Stimulated activated CD4-positive, alpha-beta T cell treated with anti-CD3 and anti-CD28 coated beads, TNF-alpha, amount 100 ng/mL, for 1 hour (primary cell): ENCODE measurements around the gene RORB.
"Not testable (repeated sequence)": the region's sequence is repeated elsewhere in the genome, so short reads cannot be mapped to it uniquely, and the experiment has no call there.

Experiments used
- DNase-seq, 3 donors: peaks; one replicate each; pipeline ENCODE4 v3.0.0-alpha.2; 2020; ENCODE audit warnings: low read depth in 3 of 3, low spot score in 1 of 3

Gene RORB

GRCh38 chr9:74512416-74512815 is 15.3 kb downstream of the RORB start:
- DNase-seq = no peak

DNA sequence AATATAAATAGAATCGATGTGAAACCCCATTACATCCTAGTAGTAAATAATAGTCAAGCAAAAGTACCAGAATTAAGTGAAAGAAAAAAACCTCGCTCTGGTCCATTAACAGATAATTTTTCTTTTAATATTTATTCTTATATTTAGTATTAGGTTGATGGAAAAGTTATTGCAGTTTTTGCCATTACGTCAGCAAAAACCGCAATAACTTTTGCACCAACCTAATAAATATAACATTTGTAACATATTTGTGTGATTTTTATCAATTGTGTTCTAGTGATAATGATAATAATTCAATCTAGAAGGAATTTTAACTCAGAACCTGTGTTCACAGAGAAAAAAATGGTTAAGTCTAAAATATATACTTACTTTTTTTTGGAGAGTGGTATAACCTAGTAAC is 16.1 kb downstream of the RORB start:
- no peak for DNase-seq

DNA sequence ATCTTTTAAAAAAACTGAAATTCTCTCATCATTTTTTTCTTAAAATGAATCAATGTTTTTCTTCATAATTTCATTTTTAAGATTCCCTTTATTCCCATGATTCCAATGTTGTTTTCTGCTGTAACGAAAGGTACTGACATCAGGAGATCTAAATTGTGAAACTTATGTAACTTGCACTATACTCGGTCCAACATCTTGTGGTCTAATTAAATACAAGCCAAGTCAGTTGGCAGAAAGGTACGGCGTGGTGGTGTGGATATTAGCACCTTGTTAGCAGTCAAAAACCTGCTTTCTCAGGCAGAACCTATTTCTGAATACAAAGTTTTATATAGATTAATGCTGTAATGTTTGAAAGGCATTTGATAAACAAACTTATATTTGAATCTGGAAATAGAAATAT is 20.1 kb downstream of the RORB start:
- DNase-seq = no peak

- DNase-seq = no peak
Measured at GRCh38 chr9:74519419-74519818, 22.3 kb downstream of the RORB start.

DNA sequence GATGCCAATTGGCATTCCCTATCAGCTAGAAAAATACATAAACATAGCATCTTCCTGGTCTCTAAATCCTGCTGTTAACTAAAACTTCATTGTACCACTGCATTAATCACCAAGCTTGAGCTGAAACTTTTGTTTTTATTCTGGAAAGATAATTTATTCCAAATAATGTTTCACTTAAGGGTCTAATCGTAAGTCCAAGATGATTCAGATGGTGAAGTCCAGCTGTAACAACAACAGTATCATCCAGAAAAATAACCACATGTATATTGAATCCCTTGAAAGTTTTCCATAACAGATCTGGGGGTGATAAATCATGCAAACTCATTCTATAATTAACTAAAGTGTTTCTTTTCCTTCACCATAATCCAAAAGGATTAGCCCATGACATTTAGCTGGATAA is 23.9 kb downstream of the RORB start:
- DNase-seq = no peak

GRCh38 chr9:74524289-74524688 is 27.2 kb downstream of the RORB start:
- no peak for DNase-seq

- DNase-seq = no peak
Measured at GRCh38 chr9:74526215-74526614, 29.1 kb downstream of the RORB start.

GRCh38 chr9:74527718-74528117 is 30.6 kb downstream of the RORB start:
- no peak for DNase-seq

- no peak for DNase-seq
Measured at GRCh38 chr9:74528207-74528606, 31.1 kb downstream of the RORB start.

DNA sequence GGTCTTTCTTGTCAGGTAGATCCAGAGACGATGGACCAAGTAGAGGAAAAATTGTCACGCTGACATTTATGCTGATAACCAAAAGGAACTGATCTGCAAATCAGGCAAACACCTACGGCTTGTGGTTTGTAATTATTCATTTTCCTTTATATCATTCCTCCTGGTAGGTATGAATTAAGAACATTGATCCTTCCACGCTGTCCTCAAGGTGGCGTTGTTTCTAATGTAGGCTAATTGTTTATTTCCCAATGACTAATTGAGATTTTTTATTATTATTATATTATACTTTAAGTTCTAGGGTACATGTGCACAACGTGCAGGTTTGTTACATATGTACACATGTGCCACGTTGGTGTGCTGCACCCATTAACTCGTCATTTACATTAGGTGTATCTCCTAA is 33.3 kb downstream of the RORB start:
- not testable (repeated sequence) for DNase-seq

GRCh38 chr9:74533253-74533652 is 36.1 kb downstream of the RORB start:
- no peak for DNase-seq

DNA sequence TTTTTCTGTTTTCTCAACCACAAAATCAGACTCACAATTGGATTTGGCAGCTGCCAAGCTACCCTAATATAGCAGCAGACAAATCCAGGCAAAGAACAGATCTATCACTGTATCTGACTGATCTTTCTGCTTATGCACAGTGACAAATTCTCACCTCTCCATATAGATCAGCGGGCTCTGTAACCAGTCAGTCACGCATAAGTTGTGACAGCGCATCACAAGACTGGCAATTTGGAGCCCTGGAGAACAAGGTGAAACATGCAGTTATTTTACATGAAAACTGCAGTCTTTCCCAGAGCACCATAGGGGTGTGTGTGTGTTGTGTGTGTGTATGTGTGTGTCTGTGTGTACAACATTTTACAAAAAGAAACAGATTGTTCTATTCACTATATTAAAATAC is 37.7 kb downstream of the RORB start:
- no peak for DNase-seq

GRCh38 chr9:74543145-74543544 is 46.0 kb downstream of the RORB start:
- no peak for DNase-seq

DNA sequence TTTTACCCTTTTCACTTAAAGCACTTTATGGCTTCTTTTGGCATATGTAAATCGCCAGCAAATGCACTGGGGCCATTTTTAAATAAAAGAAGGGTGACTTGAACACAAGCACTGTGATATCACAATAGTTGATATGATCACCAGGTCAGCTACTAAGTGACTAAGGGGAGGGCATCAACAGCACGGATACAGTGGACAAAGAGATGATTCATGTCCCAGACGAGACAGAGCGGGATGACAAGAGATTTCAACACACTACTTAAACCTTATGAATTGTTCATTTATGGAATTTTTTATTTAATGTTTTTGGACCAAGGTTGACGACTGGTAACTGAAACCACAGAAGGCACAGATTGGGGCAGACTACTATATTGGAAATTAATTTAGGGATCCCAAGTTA is 54.1 kb downstream of the RORB start:
- no peak for DNase-seq

DNA sequence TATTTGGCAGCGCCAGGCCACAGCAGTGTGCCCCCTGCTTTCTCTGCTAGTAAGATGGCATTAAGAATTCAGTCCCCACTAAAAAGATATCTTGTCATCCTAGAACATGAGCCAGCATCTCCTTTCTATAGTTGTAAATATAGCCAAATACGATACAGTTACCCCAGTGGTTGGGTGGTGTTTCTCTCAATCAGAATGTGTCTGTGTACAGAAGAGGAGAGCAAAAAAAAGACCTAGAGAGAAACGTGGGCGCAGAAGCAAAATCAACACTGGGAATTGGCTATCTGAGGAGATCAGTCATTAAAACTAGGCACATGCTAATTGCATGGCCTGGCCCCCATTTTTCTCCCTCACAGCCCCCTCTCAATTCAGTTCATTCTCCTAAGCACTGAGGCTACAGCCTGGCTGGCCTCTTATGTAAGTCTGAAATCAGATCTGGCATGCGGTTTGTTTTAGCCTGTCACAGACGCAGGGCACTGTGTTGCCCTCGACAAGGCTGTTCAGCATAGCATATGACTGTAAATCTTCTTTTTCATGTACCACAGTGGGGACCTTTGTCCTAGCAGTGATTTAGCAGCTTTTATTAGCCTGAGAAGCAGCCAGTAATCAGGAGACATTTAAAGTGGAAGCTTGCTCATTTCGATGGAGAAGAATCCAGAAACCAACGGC is 57.8 kb downstream of the RORB start:
- no peak for DNase-seq

GRCh38 chr9:74555565-74555964 is 58.4 kb downstream of the RORB start:
- no peak for DNase-seq

- no peak for DNase-seq
Measured at GRCh38 chr9:74556685-74557084, 59.5 kb downstream of the RORB start.

- no peak for DNase-seq
Measured at GRCh38 chr9:74557571-74557970, 60.4 kb downstream of the RORB start.

- DNase-seq = no peak
Measured at GRCh38 chr9:74562611-74563010, 65.5 kb downstream of the RORB start.

GRCh38 chr9:74570879-74571512 is 73.9 kb downstream of the RORB start:
- DNase-seq = no peak

- DNase-seq = no peak
Measured at GRCh38 chr9:74573640-74574191, 76.6 kb downstream of the RORB start.

DNA sequence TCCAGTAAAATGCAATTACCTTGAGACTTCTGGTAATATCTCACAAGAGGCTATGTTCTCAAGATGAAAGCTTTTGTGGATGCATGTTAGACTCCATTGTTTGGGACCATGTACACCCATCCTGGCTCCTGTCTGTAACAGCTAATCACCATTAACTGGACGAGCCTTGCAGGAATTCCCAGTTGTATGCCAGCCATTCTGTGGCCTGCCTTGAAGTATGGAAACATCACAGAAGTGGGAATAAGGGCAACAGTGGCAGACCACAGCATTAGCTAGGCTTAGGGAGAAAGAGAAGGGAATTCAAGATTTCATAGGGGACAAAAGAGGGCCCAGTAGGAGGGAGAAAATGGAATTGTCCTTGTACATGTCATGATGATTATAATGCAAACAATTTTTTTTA is 79.0 kb downstream of the RORB start:
- DNase-seq = no peak

- DNase-seq = no peak
Measured at GRCh38 chr9:74577956-74578355, 80.8 kb downstream of the RORB start.
